Adipocyte (in vitro differentiated cells): ENCODE data around the gene HTR4.

Source experiments
- DNase-seq: peaks from one replicate; pipeline ENCODE4 v3.0.0-alpha.2; 2015; ENCODE audit warnings: low read depth
- H3K27me3 ChIP-seq: replicated peaks from 2 replicates; pipeline ENCODE4 v1.7.0; 2013; ENCODE audit warnings: mild to moderate bottlenecking, low read length, moderate library complexity; ENCODE audit not compliant: control insufficient read depth, insufficient read depth
- H3K36me3 ChIP-seq: 2 replicates; pipeline ENCODE4 v1.7.0; 2013; ENCODE audit warnings: low read length, mild to moderate bottlenecking, moderate library complexity; ENCODE audit not compliant: control insufficient read depth, insufficient read depth, severe bottlenecking
- H3K4me1 ChIP-seq: 2 replicates; pipeline ENCODE4 v1.7.0; 2013; ENCODE audit warnings: mild to moderate bottlenecking, low read length, moderate library complexity; ENCODE audit not compliant: control insufficient read depth, insufficient read depth
- H3K4me3 ChIP-seq: 2 replicates; pipeline ENCODE4 v1.7.0; 2013; ENCODE audit warnings: mild to moderate bottlenecking, low read length, moderate library complexity
- H3K9ac ChIP-seq: 2 replicates; pipeline ENCODE4 v1.7.0; 2013; ENCODE audit warnings: mild to moderate bottlenecking, low read length, moderate library complexity
- H3K9me3 ChIP-seq: 2 replicates; pipeline ENCODE4 v1.7.0; 2013; ENCODE audit warnings: mild to moderate bottlenecking, low read length, moderate library complexity; ENCODE audit not compliant: control insufficient read depth

Gene HTR4

GRCh38 chr5:148626986-148627385 is 27.3 kb downstream of the HTR4 start:
- no peaks in the 10 kb centered on the region for H3K4me1 ChIP-seq
- no peak for DNase-seq
- H3K36me3 ChIP-seq, result no peaks in the 10 kb centered on the region
- peaks cover 10% of the 10 kb centered on the region for H3K27me3 ChIP-seq
- H3K9me3 ChIP-seq, result no peaks in the 10 kb centered on the region
- no peak overlapping the region for H3K9ac ChIP-seq
- H3K4me3 ChIP-seq, result no peak overlapping the region

- H3K36me3 ChIP-seq, result no peaks in the 10 kb centered on the region
- no peak overlapping the region for H3K9ac ChIP-seq
- peaks cover 9% of the 10 kb centered on the region for H3K27me3 ChIP-seq
- no peaks in the 10 kb centered on the region for H3K4me1 ChIP-seq
- no peaks in the 10 kb centered on the region for H3K9me3 ChIP-seq
- H3K4me3 ChIP-seq, result no peak overlapping the region
- no peak for DNase-seq
Observed at GRCh38 chr5:148626081-148626613, 28.2 kb downstream of the HTR4 start.

- H3K9me3 ChIP-seq, result no peaks in the 10 kb centered on the region
Observed at GRCh38 chr5:148625250-148625649, 29.1 kb downstream of the HTR4 start.

GRCh38 chr5:148623741-148624140 is 30.6 kb downstream of the HTR4 start:
- Histone ChIP-seq H3K4me1 (no peaks in the 10 kb centered on the region), H3K9me3 (no peaks in the 10 kb centered on the region), H3K4me3 (no peak overlapping the region), H3K9ac (no peak overlapping the region), H3K27me3 (peaks cover 4% of the 10 kb centered on the region), H3K36me3 (no peaks in the 10 kb centered on the region)
- no peak for DNase-seq

More at GRCh38 chr5:148625250-148625649, 29.1 kb downstream of the HTR4 start:
- no peak for DNase-seq
- H3K4me1 ChIP-seq, result no peaks in the 10 kb centered on the region
- H3K27me3 ChIP-seq, result peaks cover 4% of the 10 kb centered on the region
- no peak overlapping the region for H3K9ac ChIP-seq
- H3K4me3 ChIP-seq, result no peak overlapping the region
- no peaks in the 10 kb centered on the region for H3K36me3 ChIP-seq

- H3K27me3 ChIP-seq, result peaks cover 4% of the 10 kb centered on the region
- no peak overlapping the region for H3K4me3 ChIP-seq
- no peak for DNase-seq
- H3K9ac ChIP-seq, result no peak overlapping the region
- no peaks in the 10 kb centered on the region for H3K36me3 ChIP-seq
- no peaks in the 10 kb centered on the region for H3K9me3 ChIP-seq
- no peaks in the 10 kb centered on the region for H3K4me1 ChIP-seq
Observed at GRCh38 chr5:148623101-148623500, 31.2 kb downstream of the HTR4 start.

- H3K4me1 ChIP-seq, result no peaks in the 10 kb centered on the region
- no peak overlapping the region for H3K4me3 ChIP-seq
- no peak overlapping the region for H3K9ac ChIP-seq
- H3K36me3 ChIP-seq, result no peaks in the 10 kb centered on the region
- no peaks in the 10 kb centered on the region for H3K9me3 ChIP-seq
- H3K27me3 ChIP-seq, result peaks cover 4% of the 10 kb centered on the region
- DNase-seq, result no peak
Observed at GRCh38 chr5:148620696-148621095, 33.6 kb downstream of the HTR4 start.

- no peak for DNase-seq
- no peak overlapping the region for H3K4me3 ChIP-seq
- H3K4me1 ChIP-seq, result no peaks in the 10 kb centered on the region
- no peak overlapping the region for H3K9ac ChIP-seq
- H3K36me3 ChIP-seq, result no peaks in the 10 kb centered on the region
- no peaks in the 10 kb centered on the region for H3K9me3 ChIP-seq
- H3K27me3 ChIP-seq, result peaks cover 4% of the 10 kb centered on the region
Observed at GRCh38 chr5:148620091-148620490, 34.2 kb downstream of the HTR4 start.

- H3K4me3 ChIP-seq, result no peak overlapping the region
- no peaks in the 10 kb centered on the region for H3K36me3 ChIP-seq
- H3K4me1 ChIP-seq, result no peaks in the 10 kb centered on the region
- H3K9ac ChIP-seq, result no peak overlapping the region
- peaks cover 2% of the 10 kb centered on the region for H3K27me3 ChIP-seq
- H3K9me3 ChIP-seq, result no peaks in the 10 kb centered on the region
- no peak for DNase-seq
Observed at GRCh38 chr5:148619484-148619883, 34.8 kb downstream of the HTR4 start.

GRCh38 chr5:148615644-148616275 is 38.6 kb downstream of the HTR4 start:
- Histone ChIP-seq H3K9ac (no peak overlapping the region), H3K36me3 (no peaks in the 10 kb centered on the region), H3K4me1 (no peaks in the 10 kb centered on the region), H3K9me3 (no peaks in the 10 kb centered on the region), H3K4me3 (no peak overlapping the region), H3K27me3 (no peaks in the 10 kb centered on the region)
- peak; percentile 12 for DNase-seq

- Histone ChIP-seq H3K36me3 (no peaks in the 10 kb centered on the region), H3K4me1 (no peaks in the 10 kb centered on the region), H3K9me3 (no peaks in the 10 kb centered on the region), H3K4me3 (no peak overlapping the region), H3K9ac (no peak overlapping the region), H3K27me3 (no peaks in the 10 kb centered on the region)
- DNase-seq, result no peak
Observed at GRCh38 chr5:148607406-148607805, 46.9 kb downstream of the HTR4 start.

GRCh38 chr5:148606296-148606695 is 48.0 kb downstream of the HTR4 start:
- Histone ChIP-seq H3K9ac (no peak overlapping the region), H3K9me3 (no peaks in the 10 kb centered on the region), H3K36me3 (no peaks in the 10 kb centered on the region), H3K4me3 (no peak overlapping the region), H3K27me3 (no peaks in the 10 kb centered on the region), H3K4me1 (no peaks in the 10 kb centered on the region)
- no peak for DNase-seq

GRCh38 chr5:148599187-148599586 is 55.1 kb downstream of the HTR4 start:
- peaks cover 4% of the 10 kb centered on the region for H3K27me3 ChIP-seq
- no peak for DNase-seq

More at GRCh38 chr5:148599187-148599586, 55.1 kb downstream of the HTR4 start:
- no peak overlapping the region for H3K9ac ChIP-seq
- H3K36me3 ChIP-seq, result no peaks in the 10 kb centered on the region
- H3K4me3 ChIP-seq, result no peak overlapping the region
- H3K4me1 ChIP-seq, result no peaks in the 10 kb centered on the region
- peaks cover 23% of the 10 kb centered on the region for H3K9me3 ChIP-seq
